IMR-90 (cell line): Measurements from ENCODE around the gene CABP4. TPM values are rescaled to one million over a fixed set of nuclear protein-coding genes. Genes with fewer than 3 reads are reported as not detected.

ENCODE experiments used
- ATAC-seq: fragments of 200-7000 bp; cut with Tn5 transposase; 2 replicates; pipeline ENCODE4 v1.9.1; 2020; ENCODE audit warnings: low read depth, mild to moderate bottlenecking, moderate library complexity
- BruUV-seq: library from RNA; stranded (reverse); fragments of 400-500 nt; replicated peaks from 2 replicates; lab custom pipeline; 2021; lab: Mats Ljungman, UMichigan
- CTCF ChIA-PET: fragments of 300-600 bp; formaldehyde crosslinking; extraction: SDS; loops from one replicate; lab custom pipeline; 2021; ENCODE audit warnings: antibody characterized with exemption; lab: Yijun Ruan, JAX
- POLR2A ChIA-PET: fragments of 300-600 bp; sonication (Branson Sonifier 250); formaldehyde crosslinking; loops from one replicate; lab custom pipeline; 2022; ENCODE audit warnings: antibody characterized with exemption; ENCODE audit not compliant: unreplicated experiment; lab: Charles Lee
- DNase-seq: peaks from one replicate; pipeline ENCODE4 v3.0.0; 2013
- H2AFZ ChIP-seq: replicated peaks from 2 replicates; pipeline ENCODE3; 2013; ENCODE audit warnings: low read length, mild to moderate bottlenecking; ENCODE audit not compliant: poor library complexity
- H2AK5ac ChIP-seq: 2 replicates; pipeline ENCODE4 v1.6.1; 2013; ENCODE audit warnings: low read depth, low read length, inconsistent platforms
- H2AK9ac ChIP-seq: replicated peaks from 2 replicates; pipeline ENCODE3; 2013; ENCODE audit warnings: mild to moderate bottlenecking, low read depth, low read length, moderate library complexity; ENCODE audit not compliant: poor library complexity
- H2BK120ac ChIP-seq: 2 replicates; pipeline ENCODE4 v1.6.1; 2013; ENCODE audit warnings: low read depth, low read length, inconsistent platforms
- H2BK15ac ChIP-seq: 3 replicates; pipeline ENCODE4 v1.6.1; 2013; ENCODE audit warnings: low read depth, low read length, inconsistent platforms
- H2BK20ac ChIP-seq: 2 replicates; pipeline ENCODE4 v1.6.1; 2013; ENCODE audit warnings: low read depth, mild to moderate bottlenecking, inconsistent platforms, low read length, moderate library complexity
- H2BK5ac ChIP-seq: 2 replicates; pipeline ENCODE4 v1.6.1; 2013; ENCODE audit warnings: mild to moderate bottlenecking, low read depth, low read length, inconsistent platforms; ENCODE audit not compliant: poor library complexity, severe bottlenecking
- H3K14ac ChIP-seq: replicated peaks from 2 replicates; pipeline ENCODE4 v1.6.1; 2013; ENCODE audit warnings: low read depth, low read length, inconsistent platforms
- H3K18ac ChIP-seq: 2 replicates; pipeline ENCODE4 v1.6.1; 2013; ENCODE audit warnings: low read depth, low read length, control low read depth
- H3K23ac ChIP-seq: 2 replicates; pipeline ENCODE4 v1.6.1; 2013; ENCODE audit warnings: low read depth, low read length, inconsistent platforms
- H3K27ac ChIP-seq: 2 replicates; pipeline ENCODE4 v1.5.1; 2013; ENCODE audit warnings: mild to moderate bottlenecking, control low read depth, low read length; ENCODE audit not compliant: insufficient read depth
- H3K27me3 ChIP-seq: 2 replicates; pipeline ENCODE4 v1.6.1; 2013; ENCODE audit warnings: low read length; ENCODE audit not compliant: control insufficient read depth, insufficient read depth
- H3K36me3 ChIP-seq: 2 replicates; pipeline ENCODE4 v1.6.1; 2013; ENCODE audit warnings: low read length, mixed read lengths; ENCODE audit not compliant: control insufficient read depth, insufficient read depth
- H3K4ac ChIP-seq: 2 replicates; pipeline ENCODE4 v1.6.1; 2013; ENCODE audit warnings: low read depth, low read length, inconsistent platforms
- H3K4me1 ChIP-seq: 2 replicates; pipeline ENCODE4 v1.6.1; 2013; ENCODE audit warnings: low read length, mixed read lengths; ENCODE audit not compliant: control insufficient read depth, insufficient read depth
- H3K4me2 ChIP-seq: 2 replicates; pipeline ENCODE4 v1.6.1; 2013; ENCODE audit warnings: low read depth, mild to moderate bottlenecking, control low read depth, low read length, moderate library complexity
- H3K4me3 ChIP-seq: 2 replicates; pipeline ENCODE4 v1.5.1; 2013; ENCODE audit warnings: low read depth, mild to moderate bottlenecking, control low read depth, low read length, moderate library complexity; ENCODE audit not compliant: insufficient read depth
- H3K56ac ChIP-seq: 2 replicates; pipeline ENCODE4 v1.6.1; 2013; ENCODE audit warnings: low read length, inconsistent platforms; ENCODE audit not compliant: insufficient read depth; ENCODE audit errors: extremely low read depth
- H3K79me1 ChIP-seq, 2 experiments: 2 replicates each; pipeline ENCODE4 v1.6.1; 2013; ENCODE audit warnings: low read length in 2 of 2, inconsistent platforms in 1 of 2, low read depth in 1 of 2
- H3K9ac ChIP-seq: 2 replicates; pipeline ENCODE4 v1.6.1; 2013; ENCODE audit warnings: low read depth, low read length, control low read depth
- H3K9me1 ChIP-seq: 2 replicates; pipeline ENCODE4 v1.6.1; 2013; ENCODE audit warnings: low read length, inconsistent platforms; ENCODE audit not compliant: insufficient read depth
- H3K9me3 ChIP-seq: 2 replicates; pipeline ENCODE4 v1.6.1; 2013; ENCODE audit warnings: low read length; ENCODE audit not compliant: control insufficient read depth, insufficient read depth
- H4K20me1 ChIP-seq: 2 replicates; pipeline ENCODE4 v1.6.1; 2013; ENCODE audit warnings: low read length, inconsistent platforms; ENCODE audit not compliant: insufficient read depth
- H4K5ac ChIP-seq: 2 replicates; pipeline ENCODE4 v1.6.1; 2013; ENCODE audit warnings: mild to moderate bottlenecking, low read depth, low read length, control low read depth
- H4K8ac ChIP-seq, 2 experiments: 2 replicates each; pipeline ENCODE4 v1.6.1; 2013; ENCODE audit warnings: low read depth in 2 of 2, low read length in 2 of 2, control low read depth in 1 of 2, inconsistent platforms in 1 of 2
- H4K91ac ChIP-seq: 2 replicates; pipeline ENCODE4 v1.6.1; 2013; ENCODE audit warnings: low read depth, low read length, inconsistent platforms; ENCODE audit not compliant: insufficient read depth
- BHLHE40 ChIP-seq: fragments of 150-350 bp; IDR thresholded peaks from 2 replicates; pipeline ENCODE4 v1.6.1; 2016; ENCODE audit warnings: mild to moderate bottlenecking, low read depth, low read length
- CEBPB ChIP-seq: IDR thresholded peaks from 2 replicates; pipeline ENCODE4 v1.6.1; 2012; ENCODE audit warnings: low read depth, low read length, improper control_type of control experiment
- CHD1 ChIP-seq: IDR thresholded peaks from 2 replicates; pipeline ENCODE4 v1.6.1; 2012; ENCODE audit warnings: low read depth, low read length, improper control_type of control experiment
- CTCF ChIP-seq: conservative IDR thresholded peaks from 2 replicates; pipeline ENCODE4 v1.5.1; 2012; ENCODE audit warnings: mild to moderate bottlenecking, low read depth, low read length, improper control_type of control experiment
- FOS ChIP-seq: fragments of 150-350 bp; IDR thresholded peaks from 2 replicates; pipeline ENCODE4 v1.6.1; 2016; ENCODE audit warnings: low read depth, low read length
- MAFK ChIP-seq: IDR thresholded peaks from 2 replicates; pipeline ENCODE4 v1.6.1; 2012; ENCODE audit warnings: low read depth, low read length, improper control_type of control experiment
- MAZ ChIP-seq: IDR thresholded peaks from 2 replicates; pipeline ENCODE4 v1.6.1; 2012; ENCODE audit warnings: low read depth, mild to moderate bottlenecking, low read length, improper control_type of control experiment, moderate library complexity, borderline replicate concordance
- MXI1 ChIP-seq: IDR thresholded peaks from 2 replicates; pipeline ENCODE4 v1.6.1; 2012; ENCODE audit warnings: low read depth, mild to moderate bottlenecking, low read length, moderate library complexity, borderline replicate concordance
- NFE2L2 ChIP-seq: fragments of 150-350 bp; IDR thresholded peaks from 2 replicates; pipeline ENCODE4 v1.6.1; 2016; ENCODE audit warnings: low read depth, mild to moderate bottlenecking, low read length
- POLR2A ChIP-seq: IDR thresholded peaks from 2 replicates; pipeline ENCODE4 v1.6.1; 2012; ENCODE audit warnings: mild to moderate bottlenecking, low read depth, low read length
- RAD21 ChIP-seq: IDR thresholded peaks from 2 replicates; pipeline ENCODE4 v1.6.1; 2012; ENCODE audit warnings: low read length, improper control_type of control experiment
- RCOR1 ChIP-seq: IDR thresholded peaks from 2 replicates; pipeline ENCODE4 v1.6.1; 2012; ENCODE audit warnings: mild to moderate bottlenecking, low read length, improper control_type of control experiment; ENCODE audit not compliant: insufficient replicate concordance
- RFX5 ChIP-seq: IDR thresholded peaks from 2 replicates; pipeline ENCODE4 v1.8.0; 2012; ENCODE audit warnings: low read depth, mild to moderate bottlenecking, low read length, moderate library complexity
- SMC3 ChIP-seq: fragments of 150-350 bp; IDR thresholded peaks from 2 replicates; pipeline ENCODE4 v1.6.1; 2016; ENCODE audit warnings: low read depth, mild to moderate bottlenecking, antibody characterized with exemption, low read length, moderate library complexity
- WGBS, 2 experiments: methylation state at CpG; one replicate each; pipeline versions ENCODE4 v1.1.5 to v1.1.7; 2013; ENCODE audit warnings: missing lambda C conversion rate in 2 of 2; ENCODE audit not compliant: insufficient read length in 1 of 2; ENCODE audit errors: extremely low coverage in 2 of 2; 5-methylcytosine and 5-hydroxymethylcytosine counted together
- dilution Hi-C: fragments of 300-500 bp; cut with HindIII; formaldehyde crosslinking; loops from one replicate; pipeline ENCODE4 v1.14.3; 2018; ENCODE audit warnings: low sequenced_read_pairs; ENCODE audit not compliant: unreplicated experiment
- in situ Hi-C: fragments of 300-500 bp; cut with MboI; formaldehyde crosslinking; loops from 3 replicates; pipeline ENCODE4 v1.14.3; 2019; ENCODE audit warnings: low sequenced_read_pairs, inconsistent platforms, mixed read lengths
- intact Hi-C: fragments of 100-400 bp; cut with micrococcal nuclease; formaldehyde crosslinking; loops from 2 replicates; pipeline ENCODE4 v1.10.0; 2022
- polyA plus RNA-seq, 3 experiments: library from polyadenylated mRNA; depleted of rRNA; stranded (reverse); fragments of >200 nt; gene quantifications; 2 replicates each; pipeline ENCODE4 v1.2.3, GENCODE V29; 2012; ENCODE audit warnings: low replicate concordance in 1 of 3
- total RNA-seq: library from RNA; depleted of rRNA; stranded (reverse); fragments of >200 nt; gene quantifications from 2 replicates; pipeline ENCODE4 v1.2.3, GENCODE V29; 2012
- TF ChIP-seq, protein P1 (sequence below): fragments of 150-350 bp; IDR thresholded peaks from 2 replicates; pipeline ENCODE4 v1.6.1; 2016; ENCODE audit warnings: low read depth, mild to moderate bottlenecking, low read length, moderate library complexity, borderline replicate concordance
- TF ChIP-seq, protein P2 (sequence below): fragments of 150-350 bp; IDR thresholded peaks from 2 replicates; pipeline ENCODE4 v1.6.1; 2017; ENCODE audit warnings: mild to moderate bottlenecking, antibody characterized with exemption, low read length, low read depth

The CABP4 gene
- total and polyA plus RNA-seq, 2 of the 4 experiments (the other 2 are of a cell fraction) = not detected

GRCh38 chr11:67434395-67434881, 20.7 kb upstream of the CABP4 start:
- Histone ChIP-seq H2BK120ac (no peak overlapping the region), H3K14ac (no peak overlapping the region), H3K4me3 (no peak overlapping the region), H2AK9ac (peak overlapping the region; percentile 61), H2BK15ac (no peak overlapping the region), H3K9ac (no peak overlapping the region), H3K27ac (no peak overlapping the region), H2BK20ac (no peak overlapping the region), H3K79me1 (peaks cover 2 to 12% of the 10 kb centered on the region in 2 experiments), H3K4ac (no peak overlapping the region), H2AFZ (no peak overlapping the region), H3K4me2 (no peak overlapping the region), H4K91ac (no peak overlapping the region), H3K18ac (no peak overlapping the region), H3K9me1 (peaks cover 1% of the 10 kb centered on the region; the same call in 1 of the 2 replicates), H3K56ac (no peak overlapping the region), H3K23ac (no peak overlapping the region), H2BK5ac (no peak overlapping the region), H3K9me3 (no peaks in the 10 kb centered on the region), H4K20me1 (no peaks in the 10 kb centered on the region; the same call in none of the 2 replicates), H2AK5ac (no peak overlapping the region), H3K27me3 (no peaks in the 10 kb centered on the region), H3K4me1 (no peaks in the 10 kb centered on the region), H4K5ac (no peak overlapping the region), H3K36me3 (peaks cover 47% of the 10 kb centered on the region), H4K8ac (no peak overlapping the region)
- dilution Hi-C loops = no loop called here
- DNase-seq = no peak
- CTCF ChIA-PET = no interaction called here
- no peak for ATAC-seq
- BruUV-seq = no TSS peak
- POLR2A ChIA-PET = no interaction called here
- in situ Hi-C loops = no loop called here
- no peak for TF ChIP-seq RFX5
- no peak for TF ChIP-seq CTCF
- TF ChIP-seq RAD21 = no peak
- TF ChIP-seq MAFK = no peak
- no peak for TF ChIP-seq RCOR1
- TF ChIP-seq, protein P1, sequence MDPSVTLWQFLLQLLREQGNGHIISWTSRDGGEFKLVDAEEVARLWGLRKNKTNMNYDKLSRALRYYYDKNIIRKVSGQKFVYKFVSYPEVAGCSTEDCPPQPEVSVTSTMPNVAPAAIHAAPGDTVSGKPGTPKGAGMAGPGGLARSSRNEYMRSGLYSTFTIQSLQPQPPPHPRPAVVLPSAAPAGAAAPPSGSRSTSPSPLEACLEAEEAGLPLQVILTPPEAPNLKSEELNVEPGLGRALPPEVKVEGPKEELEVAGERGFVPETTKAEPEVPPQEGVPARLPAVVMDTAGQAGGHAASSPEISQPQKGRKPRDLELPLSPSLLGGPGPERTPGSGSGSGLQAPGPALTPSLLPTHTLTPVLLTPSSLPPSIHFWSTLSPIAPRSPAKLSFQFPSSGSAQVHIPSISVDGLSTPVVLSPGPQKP = no peak
- no peak for TF ChIP-seq NFE2L2
- no peak for TF ChIP-seq POLR2A
- TF ChIP-seq, protein P2, sequence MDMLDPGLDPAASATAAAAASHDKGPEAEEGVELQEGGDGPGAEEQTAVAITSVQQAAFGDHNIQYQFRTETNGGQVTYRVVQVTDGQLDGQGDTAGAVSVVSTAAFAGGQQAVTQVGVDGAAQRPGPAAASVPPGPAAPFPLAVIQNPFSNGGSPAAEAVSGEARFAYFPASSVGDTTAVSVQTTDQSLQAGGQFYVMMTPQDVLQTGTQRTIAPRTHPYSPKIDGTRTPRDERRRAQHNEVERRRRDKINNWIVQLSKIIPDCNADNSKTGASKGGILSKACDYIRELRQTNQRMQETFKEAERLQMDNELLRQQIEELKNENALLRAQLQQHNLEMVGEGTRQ = no peak
- TF ChIP-seq BHLHE40 = no peak
- no peak for TF ChIP-seq MAZ
- no peak for TF ChIP-seq SMC3
- TF ChIP-seq CHD1 = no peak
- no peak for TF ChIP-seq CEBPB
- TF ChIP-seq MXI1 = no peak
- TF ChIP-seq FOS = no peak
- intact Hi-C loops = no loop called here
- 91% methylated on average over 7 of the region's 23 CpGs; no CpG with 5 or more reads in 1 of the 2 experiments for WGBS, 2 experiments
